Measurements from ENCODE around the gene ANKRD37.

The ANKRD37 gene

DNA sequence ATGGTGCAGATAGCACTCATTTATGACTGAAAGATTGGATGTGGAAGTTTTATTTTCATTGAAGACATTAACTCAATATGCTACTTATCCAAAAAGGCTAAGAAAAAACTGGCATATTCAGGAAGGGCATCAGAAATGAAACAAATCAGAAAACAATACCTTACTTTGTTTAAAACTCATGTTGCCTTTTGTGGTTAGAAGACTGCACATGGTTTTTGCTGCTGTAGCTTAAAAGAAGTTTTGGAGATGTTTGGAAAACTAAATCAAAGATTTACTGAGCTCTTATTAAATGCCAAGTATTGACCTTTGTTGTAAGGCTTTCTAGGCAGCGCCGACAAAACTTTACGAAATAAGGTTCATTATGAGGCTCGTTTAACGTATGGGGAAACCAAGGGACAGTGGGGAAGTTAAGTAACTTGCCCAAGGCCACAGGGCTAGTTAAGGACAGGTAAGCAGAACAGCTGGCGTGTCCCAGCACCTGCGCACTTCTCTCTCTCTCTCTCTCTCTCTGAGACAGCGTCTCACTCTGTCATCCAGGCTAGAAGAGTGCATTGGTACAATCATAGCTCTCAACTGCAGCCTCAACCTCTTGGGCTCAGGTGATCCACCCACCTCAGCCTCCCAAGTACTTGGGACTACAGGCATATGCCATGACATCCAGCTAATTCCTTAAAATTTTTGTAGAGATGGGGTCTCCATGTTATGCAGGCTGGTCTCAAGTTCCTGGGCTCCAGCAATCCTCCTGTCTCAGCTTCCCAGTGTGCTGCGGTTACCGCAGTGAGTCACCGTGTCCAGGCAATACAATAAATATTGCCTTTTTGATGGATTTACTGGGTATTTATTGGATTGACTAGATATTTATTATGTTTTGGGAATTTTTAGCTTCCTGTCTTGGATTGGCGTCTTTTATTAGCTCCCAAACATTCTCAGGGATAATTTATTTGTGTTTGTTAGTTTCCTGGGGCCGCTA is 17.0 kb upstream of the ANKRD37 start:
- H3K9me3 ChIP-seq (ENCODE audit: control insufficient read depth, low read length), result peaks cover 5% of the 10 kb centered on the region
- H3K18ac ChIP-seq (ENCODE audit: low read depth in 1 of 2, low read length in 2 of 2), result no peak overlapping the region
- no peak overlapping the region for H2BK120ac ChIP-seq (ENCODE audit: low read depth, low read length)
- H3K4ac ChIP-seq (ENCODE audit: low read depth in 1 of 2, low read length in 2 of 2), result no peak overlapping the region
- no peak overlapping the region for H4K91ac ChIP-seq (ENCODE audit: low read length)
- no peak overlapping the region for H3K27ac ChIP-seq (ENCODE audit: low read length, poor library complexity, severe bottlenecking)
- no peak overlapping the region for H2AK5ac ChIP-seq (ENCODE audit: low read length, severe bottlenecking)
- H3K4me2 ChIP-seq (ENCODE audit: low read length, poor library complexity, severe bottlenecking), result no peak overlapping the region
- H3K4me1 ChIP-seq (ENCODE audit: control insufficient read depth, insufficient read depth, low read depth, low read length), result no peaks in the 10 kb centered on the region
- no peak overlapping the region for H2AFZ ChIP-seq (ENCODE audit: low read depth, low read length)
- H3K27me3 ChIP-seq (ENCODE audit: control insufficient read depth in 1 of 2, insufficient read depth in 1 of 2, low read length in 2 of 2), result no peaks in the 10 kb centered on the region
- no peak overlapping the region for H3K14ac ChIP-seq (ENCODE audit: low read length in 2 of 2)
- no peak overlapping the region for H2BK15ac ChIP-seq (ENCODE audit: low read depth, poor library complexity, severe bottlenecking)
- no peak overlapping the region for H2BK12ac ChIP-seq (ENCODE audit: low read length in 2 of 2)
- no peak for DNase-seq
- no peak overlapping the region for H3K9ac ChIP-seq (ENCODE audit: low read length)
- H3K4me3 ChIP-seq (ENCODE audit: insufficient read depth in 1 of 2, low read depth in 1 of 2, low read length in 2 of 2), result no peak overlapping the region
- peaks cover 7 to 17% of the 10 kb centered on the region in 2 experiments for H3K36me3 ChIP-seq (ENCODE audit: control insufficient read depth in 1 of 2, insufficient read depth in 2 of 2, low read depth in 1 of 2, low read length in 2 of 2)
- H4K8ac ChIP-seq (ENCODE audit: low read length), result no peak overlapping the region
- WGBS, result 98% methylated on average over 12 of the region's 13 CpGs
- H2BK5ac ChIP-seq (ENCODE audit: low read depth, low read length, poor library complexity, severe bottlenecking), result no peak overlapping the region
- H3K79me1 ChIP-seq (replicated peaks; ENCODE audit: low read length, poor library complexity, severe bottlenecking), result peaks cover 4% of the 10 kb centered on the region
- no peak overlapping the region for H3K23ac ChIP-seq (ENCODE audit: low read length in 2 of 2)

DNA sequence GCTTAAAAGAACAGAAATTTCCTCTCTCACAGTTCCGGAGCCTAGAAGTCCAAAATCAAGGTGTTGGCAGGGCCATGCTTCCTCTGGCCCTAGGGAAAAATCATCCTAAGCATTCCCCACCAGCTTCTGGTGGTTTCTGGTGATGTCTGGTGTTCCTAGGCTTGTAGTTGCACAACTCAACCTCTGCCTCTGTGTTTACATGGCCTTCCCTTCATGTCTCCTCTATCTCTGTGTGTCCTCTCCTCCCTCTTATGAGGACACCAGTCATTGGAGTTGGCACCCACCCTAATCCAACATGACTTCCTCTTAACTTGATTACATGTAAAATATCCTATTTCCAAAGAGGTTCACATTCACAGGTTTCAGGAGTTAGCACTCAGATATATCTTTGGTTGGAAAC is 16.3 kb upstream of the ANKRD37 start:
- Histone ChIP-seq H3K9me3 (ENCODE audit: control insufficient read depth, low read length) (peaks cover 5% of the 10 kb centered on the region), H3K14ac (ENCODE audit: low read length in 2 of 2) (no peak overlapping the region), H4K91ac (ENCODE audit: low read length) (no peak overlapping the region), H3K4me2 (ENCODE audit: low read length, poor library complexity, severe bottlenecking) (no peak overlapping the region), H2AFZ (ENCODE audit: low read depth, low read length) (no peak overlapping the region), H4K8ac (ENCODE audit: low read length) (no peak overlapping the region), H2BK120ac (ENCODE audit: low read depth, low read length) (no peak overlapping the region), H3K27ac (ENCODE audit: low read length, poor library complexity, severe bottlenecking) (no peak overlapping the region), H3K4me1 (ENCODE audit: control insufficient read depth, insufficient read depth, low read depth, low read length) (no peaks in the 10 kb centered on the region), H2BK12ac (ENCODE audit: low read length in 2 of 2) (no peak overlapping the region), H3K23ac (ENCODE audit: low read length in 2 of 2) (no peak overlapping the region), H3K79me1 (replicated peaks; ENCODE audit: low read length, poor library complexity, severe bottlenecking) (peaks cover 4% of the 10 kb centered on the region), H2AK5ac (ENCODE audit: low read length, severe bottlenecking) (no peak overlapping the region), H2BK5ac (ENCODE audit: low read depth, low read length, poor library complexity, severe bottlenecking) (no peak overlapping the region), H3K4ac (ENCODE audit: low read depth in 1 of 2, low read length in 2 of 2) (no peak overlapping the region), H3K18ac (ENCODE audit: low read depth in 1 of 2, low read length in 2 of 2) (no peak overlapping the region), H3K27me3 (ENCODE audit: control insufficient read depth in 1 of 2, insufficient read depth in 1 of 2, low read length in 2 of 2) (no peaks in the 10 kb centered on the region), H3K9ac (ENCODE audit: low read length) (no peak overlapping the region), H2BK15ac (ENCODE audit: low read depth, poor library complexity, severe bottlenecking) (no peak overlapping the region), H3K36me3 (ENCODE audit: control insufficient read depth in 1 of 2, insufficient read depth in 2 of 2, low read depth in 1 of 2, low read length in 2 of 2) (peaks cover 7 to 17% of the 10 kb centered on the region in 2 experiments), H3K4me3 (ENCODE audit: insufficient read depth in 1 of 2, low read depth in 1 of 2, low read length in 2 of 2) (no peak overlapping the region)
- WGBS, result no CpG with 5 or more reads among the region's 1 CpG
- DNase-seq, result no peak

DNA sequence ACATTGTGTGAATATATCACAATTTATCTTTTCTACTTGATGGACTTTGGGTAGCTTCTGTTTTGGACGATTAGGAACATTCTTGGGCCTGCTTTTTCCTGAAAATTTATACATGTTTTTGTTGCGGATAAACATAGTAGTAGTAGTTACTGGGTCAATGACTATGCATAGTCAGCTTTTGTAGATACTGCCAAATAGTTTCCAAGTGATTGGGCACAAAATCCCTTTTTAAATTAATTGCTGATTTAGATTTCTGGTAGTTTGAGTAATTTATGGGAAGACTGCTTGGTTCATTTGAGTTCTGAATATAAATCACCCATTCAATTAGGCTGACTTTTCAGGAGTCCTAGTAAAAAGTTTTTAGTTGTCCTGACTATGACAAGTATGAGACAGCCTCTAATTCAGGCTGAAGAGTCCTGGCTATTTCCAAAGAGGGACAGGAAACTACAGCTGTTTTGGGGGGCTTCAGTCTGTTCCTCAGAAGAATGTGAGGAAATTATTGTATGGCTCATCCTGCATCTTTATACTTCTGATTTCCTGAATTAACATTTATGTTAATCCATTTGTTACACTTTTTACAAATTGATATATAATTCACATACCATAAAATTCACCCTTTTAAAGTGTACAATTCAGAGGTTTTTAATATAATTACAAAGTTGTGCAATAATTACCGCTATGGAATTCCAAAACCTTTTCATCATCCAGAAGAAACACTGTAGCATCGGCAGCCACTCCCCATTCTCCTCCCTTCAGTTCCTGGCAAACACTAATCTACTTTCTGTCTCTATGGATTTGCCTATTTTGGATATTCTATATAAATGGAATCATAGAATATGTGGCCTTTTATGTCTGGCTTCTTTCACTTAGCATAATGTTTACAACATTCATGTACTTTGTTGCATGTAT is 15.1 kb upstream of the ANKRD37 start:
- Histone ChIP-seq H3K14ac (ENCODE audit: low read length in 2 of 2) (no peak overlapping the region), H2AFZ (ENCODE audit: low read depth, low read length) (no peak overlapping the region), H3K27me3 (ENCODE audit: control insufficient read depth in 1 of 2, insufficient read depth in 1 of 2, low read length in 2 of 2) (no peaks in the 10 kb centered on the region), H3K9me3 (ENCODE audit: control insufficient read depth, low read length) (peaks cover 5% of the 10 kb centered on the region), H2BK15ac (ENCODE audit: low read depth, poor library complexity, severe bottlenecking) (no peak overlapping the region), H2BK120ac (ENCODE audit: low read depth, low read length) (no peak overlapping the region), H2BK12ac (ENCODE audit: low read length in 2 of 2) (no peak overlapping the region), H3K4me2 (ENCODE audit: low read length, poor library complexity, severe bottlenecking) (no peak overlapping the region), H4K91ac (ENCODE audit: low read length) (no peak overlapping the region), H4K8ac (ENCODE audit: low read length) (no peak overlapping the region), H3K4ac (ENCODE audit: low read depth in 1 of 2, low read length in 2 of 2) (no peak overlapping the region), H3K23ac (ENCODE audit: low read length in 2 of 2) (no peak overlapping the region), H3K9ac (ENCODE audit: low read length) (no peak overlapping the region), H3K4me1 (ENCODE audit: control insufficient read depth, insufficient read depth, low read depth, low read length) (peaks cover 4% of the 10 kb centered on the region), H3K18ac (ENCODE audit: low read depth in 1 of 2, low read length in 2 of 2) (no peak overlapping the region), H2BK5ac (ENCODE audit: low read depth, low read length, poor library complexity, severe bottlenecking) (no peak overlapping the region), H3K79me1 (replicated peaks; ENCODE audit: low read length, poor library complexity, severe bottlenecking) (peaks cover 4% of the 10 kb centered on the region), H3K36me3 (ENCODE audit: control insufficient read depth in 1 of 2, insufficient read depth in 2 of 2, low read depth in 1 of 2, low read length in 2 of 2) (peaks cover 7 to 17% of the 10 kb centered on the region in 2 experiments), H2AK5ac (ENCODE audit: low read length, severe bottlenecking) (no peak overlapping the region), H3K27ac (ENCODE audit: low read length, poor library complexity, severe bottlenecking) (no peak overlapping the region), H3K4me3 (ENCODE audit: insufficient read depth in 1 of 2, low read depth in 1 of 2, low read length in 2 of 2) (no peak overlapping the region)
- WGBS, result 81% methylated on average over 1 of the region's 4 CpGs
- DNase-seq, result no peak

DNA sequence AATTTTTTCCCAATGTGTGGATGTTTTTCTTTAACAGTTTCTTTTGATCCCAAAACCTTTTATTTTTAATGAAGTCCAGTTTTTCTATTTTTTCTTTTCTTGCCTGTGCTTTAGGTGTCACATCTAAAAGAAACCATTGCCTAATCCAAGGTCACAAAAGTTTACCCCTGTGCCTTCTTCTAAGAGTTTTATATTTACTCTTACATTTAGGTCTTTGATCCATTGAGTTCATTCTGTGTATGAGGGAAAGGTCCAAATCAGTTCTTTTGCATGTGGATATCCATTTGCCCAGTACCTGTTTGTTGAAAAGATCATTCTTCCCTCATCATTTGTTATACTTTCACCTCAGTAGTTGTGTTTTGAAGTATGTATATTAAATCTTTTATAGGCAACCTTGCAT is 13.9 kb upstream of the ANKRD37 start:
- no peak overlapping the region for H3K18ac ChIP-seq (ENCODE audit: low read depth in 1 of 2, low read length in 2 of 2)
- no peak overlapping the region for H2BK15ac ChIP-seq (ENCODE audit: low read depth, poor library complexity, severe bottlenecking)
- no peak overlapping the region for H2BK12ac ChIP-seq (ENCODE audit: low read length in 2 of 2)

More for the DNA sequence above, 13.9 kb upstream of the ANKRD37 start:
- no peak overlapping the region for H3K4me3 ChIP-seq (ENCODE audit: insufficient read depth in 1 of 2, low read depth in 1 of 2, low read length in 2 of 2)
- peaks cover 4% of the 10 kb centered on the region for H3K4me1 ChIP-seq (ENCODE audit: control insufficient read depth, insufficient read depth, low read depth, low read length)
- no peak overlapping the region for H3K4ac ChIP-seq (ENCODE audit: low read depth in 1 of 2, low read length in 2 of 2)
- no peak overlapping the region for H3K14ac ChIP-seq (ENCODE audit: low read length in 2 of 2)
- peaks cover 4% of the 10 kb centered on the region for H3K79me1 ChIP-seq (replicated peaks; ENCODE audit: low read length, poor library complexity, severe bottlenecking)
- H4K91ac ChIP-seq (ENCODE audit: low read length), result no peak overlapping the region
- peaks cover 4 to 9% of the 10 kb centered on the region in 2 experiments for H3K36me3 ChIP-seq (ENCODE audit: control insufficient read depth in 1 of 2, insufficient read depth in 2 of 2, low read depth in 1 of 2, low read length in 2 of 2)
- no peak overlapping the region for H2BK120ac ChIP-seq (ENCODE audit: low read depth, low read length)
- H3K9ac ChIP-seq (ENCODE audit: low read length), result no peak overlapping the region
- no peak overlapping the region for H2AK5ac ChIP-seq (ENCODE audit: low read length, severe bottlenecking)
- no peak overlapping the region for H2BK5ac ChIP-seq (ENCODE audit: low read depth, low read length, poor library complexity, severe bottlenecking)
- DNase-seq, result no peak
- no peak overlapping the region for H2AFZ ChIP-seq (ENCODE audit: low read depth, low read length)
- no peaks in the 10 kb centered on the region for H3K27me3 ChIP-seq (ENCODE audit: control insufficient read depth in 1 of 2, insufficient read depth in 1 of 2, low read length in 2 of 2)
- no peak overlapping the region for H3K4me2 ChIP-seq (ENCODE audit: low read length, poor library complexity, severe bottlenecking)
- no peak overlapping the region for H4K8ac ChIP-seq (ENCODE audit: low read length)
- H3K9me3 ChIP-seq (ENCODE audit: control insufficient read depth, low read length), result peaks cover 5% of the 10 kb centered on the region
- no peak overlapping the region for H3K23ac ChIP-seq (ENCODE audit: low read length in 2 of 2)
- H3K27ac ChIP-seq (ENCODE audit: low read length, poor library complexity, severe bottlenecking), result no peak overlapping the region

Data from mesenchymal stem cell (in vitro differentiated cells and primary cell).